ENCODE data around the gene RNU6-9. TPM values are rescaled to one million over a fixed set of nuclear protein-coding genes. Genes with fewer than 3 reads are reported as not detected.

The RNU6-9 gene
- total RNA-seq, 1 donor from 2014 or later = not detected

- no peak for DNase-seq (ENCODE audit: low read depth in 2 of 2)
Observed at GRCh38 chr19:897442-898039, 4.3 kb downstream of the RNU6-9 start.

GRCh38 chr19:898663-899062, 5.4 kb downstream of the RNU6-9 start:
- no peak for DNase-seq (ENCODE audit: low read depth in 2 of 2)

DNA sequence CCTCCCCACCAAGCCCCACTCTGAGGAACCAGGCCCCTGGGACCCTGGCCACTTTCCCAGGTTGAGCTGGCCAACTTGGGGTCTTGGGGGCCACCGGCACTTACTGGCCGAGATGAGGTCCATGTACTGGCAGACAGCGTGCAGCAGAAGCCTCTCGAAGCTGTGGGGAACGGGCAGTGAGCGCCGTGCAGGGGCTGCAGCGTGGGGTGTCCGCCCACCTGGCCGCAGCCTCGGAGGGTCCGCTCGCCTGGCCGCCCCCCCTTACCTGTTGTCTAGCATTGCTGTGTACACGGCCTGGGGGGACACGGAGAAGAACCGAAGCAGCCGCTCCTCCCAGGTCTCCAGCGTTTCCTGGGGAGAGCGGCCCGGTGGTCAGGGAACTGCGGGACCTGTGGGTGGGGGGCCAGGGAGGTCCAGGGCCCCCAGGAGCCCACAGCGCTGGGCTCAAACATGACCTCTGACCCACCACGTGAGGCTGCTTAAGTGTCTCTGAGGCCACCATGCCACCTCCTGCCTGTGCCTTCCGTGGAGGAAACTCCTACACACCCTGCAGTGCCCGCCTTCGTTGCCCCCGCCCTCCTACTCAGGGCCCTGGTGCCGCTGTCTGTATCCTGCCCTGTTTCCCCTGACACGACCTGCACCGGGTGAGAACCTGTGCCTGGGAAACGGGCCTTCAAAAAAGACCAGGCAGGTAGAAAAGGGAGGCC, 6.2 kb downstream of the RNU6-9 start:
- DNase-seq (ENCODE audit: low read depth in 2 of 2) = no peak

DNA sequence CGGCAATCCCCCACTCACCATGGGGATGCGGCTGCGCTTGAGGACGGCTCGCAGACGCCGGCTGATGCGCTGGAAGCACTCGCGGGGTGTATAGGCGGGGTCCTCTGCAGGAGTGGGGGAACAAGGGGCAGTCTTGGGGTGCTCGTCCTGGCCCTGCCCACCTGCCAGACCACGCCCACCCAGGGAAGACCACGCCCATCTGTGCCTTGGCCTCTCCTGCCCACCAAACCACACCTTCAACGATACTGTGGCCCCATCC, 6.7 kb downstream of the RNU6-9 start:
- no peak for DNase-seq (ENCODE audit: low read depth in 2 of 2)

GRCh38 chr19:900302-901111, 7.2 kb downstream of the RNU6-9 start:
- no peak for DNase-seq (ENCODE audit: low read depth in 2 of 2)

GRCh38 chr19:901216-902092, 8.2 kb downstream of the RNU6-9 start:
- DNase-seq (ENCODE audit: low read depth in 2 of 2) = no peak

DNA sequence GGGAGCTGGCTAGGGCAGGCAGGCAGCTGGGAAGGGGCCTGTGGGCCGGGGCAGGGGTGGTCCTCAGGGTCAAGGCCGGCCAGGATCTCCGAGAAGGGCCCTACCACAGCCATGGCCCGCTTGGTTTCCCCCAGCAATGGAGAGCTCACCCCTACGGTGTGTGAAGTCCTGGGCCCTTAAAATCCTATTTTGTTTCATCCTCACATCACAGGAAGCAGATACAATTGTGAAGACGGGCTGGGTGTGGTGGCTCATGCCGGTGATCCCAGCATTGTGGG, 8.7 kb downstream of the RNU6-9 start:
- no peak for DNase-seq (ENCODE audit: low read depth in 2 of 2)

GRCh38 chr19:902446-903226, 9.4 kb downstream of the RNU6-9 start:
- DNase-seq (ENCODE audit: low read depth in 2 of 2) = no peak

- no peak for DNase-seq (ENCODE audit: low read depth in 2 of 2)
Observed at GRCh38 chr19:903266-903797, 10.0 kb downstream of the RNU6-9 start.

DNA sequence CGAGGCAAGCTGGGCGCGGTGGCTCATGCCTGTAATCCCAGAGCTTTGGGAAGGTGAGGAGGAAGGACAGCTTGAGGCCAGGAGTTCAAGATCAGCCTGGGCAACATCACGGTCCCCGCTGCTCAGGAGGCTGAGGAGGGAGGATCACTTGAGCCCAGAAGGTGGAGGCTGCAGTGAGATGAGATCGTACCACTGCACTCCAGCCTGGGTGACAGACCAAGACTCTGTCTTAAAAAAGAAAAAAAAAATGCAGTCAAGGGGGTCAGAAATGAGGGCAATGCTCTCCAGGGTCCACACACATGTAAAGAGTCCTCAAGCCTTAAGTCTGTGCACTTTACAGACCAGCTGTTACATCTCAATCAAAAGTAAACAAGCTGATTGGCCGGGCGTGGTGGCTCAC, 11.3 kb downstream of the RNU6-9 start:
- no peak for DNase-seq (ENCODE audit: low read depth in 2 of 2)

GRCh38 chr19:906480-906879, 13.2 kb downstream of the RNU6-9 start:
- DNase-seq (ENCODE audit: low read depth in 2 of 2) = no peak

GRCh38 chr19:907183-907853, 14.0 kb downstream of the RNU6-9 start:
- DNase-seq (ENCODE audit: low read depth in 2 of 2) = no peak

GRCh38 chr19:911197-912033, 18.1 kb downstream of the RNU6-9 start:
- no peak for DNase-seq (ENCODE audit: low read depth in 2 of 2)

DNA sequence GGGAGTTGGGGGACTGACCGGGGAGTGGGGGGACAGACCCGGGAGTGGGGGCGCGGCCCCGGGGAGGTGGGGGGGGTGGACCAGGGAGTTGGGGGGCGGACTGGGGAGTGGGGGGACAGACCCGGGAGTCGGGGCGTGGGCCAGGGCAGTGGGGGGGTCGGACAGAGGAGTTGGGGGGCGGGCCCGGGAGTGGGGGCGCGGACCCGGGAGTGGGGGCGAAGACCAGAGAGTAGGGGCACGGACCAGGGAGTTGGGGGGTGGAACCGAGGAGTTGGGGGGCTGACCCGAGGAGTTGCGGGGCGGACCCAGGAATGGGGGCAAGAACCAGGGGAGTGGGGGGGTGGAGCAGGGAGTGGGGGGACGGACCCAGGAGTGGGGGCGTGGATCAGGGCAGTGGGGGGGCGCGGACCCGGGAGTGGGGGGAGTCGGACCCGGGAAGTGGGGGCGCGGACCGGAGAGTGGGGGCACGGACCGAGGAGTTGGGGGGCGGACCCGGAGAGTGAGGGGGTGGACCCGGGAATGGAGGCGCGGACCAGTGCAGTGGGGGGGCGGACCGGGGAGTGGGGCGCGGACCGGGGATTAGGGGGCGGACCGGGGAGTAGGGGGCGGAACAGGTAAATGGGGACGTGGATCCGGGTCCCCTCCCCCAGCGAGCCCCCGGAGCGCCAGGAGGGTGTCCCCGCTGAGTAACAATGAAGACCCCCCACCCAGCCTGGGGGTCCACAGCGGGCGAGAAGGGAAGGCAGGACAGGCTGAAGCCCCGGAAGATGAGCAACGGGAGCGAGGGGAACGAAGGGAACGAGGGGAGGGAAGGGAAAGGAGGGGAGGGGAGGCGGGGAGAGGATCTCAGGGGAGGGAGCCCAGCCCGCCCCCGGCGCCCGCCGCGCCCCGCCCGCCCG, 19.1 kb downstream of the RNU6-9 start:
- DNase-seq (ENCODE audit: low read depth in 2 of 2) = peak in 1 of 2 donors; percentile 38

DNA sequence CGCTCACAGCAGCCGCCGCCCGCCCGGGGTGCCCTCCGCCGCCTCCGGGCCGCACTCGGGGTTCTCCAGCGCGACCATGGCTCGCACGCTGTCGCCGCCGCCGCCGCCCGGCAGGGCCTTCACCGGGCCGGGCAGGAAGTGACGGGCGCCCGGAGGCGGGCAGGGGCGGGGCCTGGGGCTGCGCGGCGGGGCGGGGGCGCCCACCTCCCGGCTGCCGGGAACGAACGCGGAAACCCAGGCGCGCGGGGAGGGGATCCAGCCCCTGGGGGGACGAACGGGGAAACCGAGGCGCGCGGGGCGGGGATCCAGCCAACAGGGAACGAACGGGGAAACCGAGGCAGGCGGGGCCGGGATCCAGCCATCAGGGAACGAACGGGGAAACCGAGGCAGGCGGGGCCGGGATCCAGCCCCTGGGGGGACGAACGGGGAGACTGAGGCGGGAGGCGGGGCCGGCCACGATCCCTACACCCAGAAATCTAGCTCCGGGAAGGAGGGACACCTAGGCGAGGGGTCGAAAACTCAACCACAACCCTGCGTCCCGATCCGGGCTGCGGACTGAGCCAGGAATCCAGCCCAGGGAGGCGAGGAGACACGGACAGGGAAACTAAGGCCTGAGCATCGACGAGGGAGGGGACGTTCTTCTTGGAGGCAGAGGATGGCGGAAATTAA, 19.9 kb downstream of the RNU6-9 start, which contains the start of gene R3HDM4:
Gene R3HDM4, minus strand, starts transcription at position 140 of the 669 bp plus-strand sequence. Its CDS starts 62 bp downstream, at position 78.
- DNase-seq (ENCODE audit: low read depth in 2 of 2) = peak; percentile 18 to 69

DNA sequence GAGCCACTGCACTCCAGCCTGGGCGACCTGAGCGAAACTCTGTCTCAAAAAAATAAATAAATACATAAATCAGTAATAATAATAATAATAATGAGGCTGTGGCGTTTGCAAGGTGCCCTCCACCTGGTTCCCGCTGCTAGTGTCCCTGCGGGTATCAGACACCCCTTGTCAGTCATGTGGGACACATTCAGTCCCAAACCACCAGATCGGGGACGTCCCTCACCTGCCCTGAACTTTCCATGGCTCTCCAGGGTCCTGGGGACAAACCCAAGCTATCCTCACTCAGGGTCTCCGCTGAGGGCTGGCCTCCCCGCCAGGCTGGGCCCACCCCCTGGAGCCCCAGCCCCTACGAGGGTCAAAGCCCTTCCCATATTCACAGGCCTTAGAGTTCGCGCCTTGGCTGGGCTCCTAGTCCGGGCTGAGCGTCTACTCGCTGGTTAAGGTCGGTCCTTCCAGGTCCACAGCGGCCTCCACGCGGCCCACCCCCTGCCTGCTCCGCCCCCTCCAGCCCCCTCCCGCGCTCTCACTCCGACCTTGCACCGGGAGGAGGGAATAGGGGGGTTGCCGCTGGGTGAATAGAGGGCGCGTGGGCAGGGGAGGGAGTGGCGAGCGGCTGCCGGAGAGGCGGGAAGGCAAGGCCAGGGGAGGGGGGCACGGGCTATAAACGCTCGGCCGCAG, 23.5 kb downstream of the RNU6-9 start:
- no peak for DNase-seq (ENCODE audit: low read depth in 2 of 2)
